Thyroid gland (tissue), 4 donors: Measurements from ENCODE around the gene ELFN1.

Source experiments
- CTCF ChIP-seq, 6 experiments: fragments of 200-600 bp in 3 of 6; fragments of 450-650 bp in 3 of 6; sonication (generic) in 3 of 6; IDR thresholded peaks; one replicate each; pipeline ENCODE4 v1.5.1; 2016 to 2019; ENCODE audit warnings: antibody characterized with exemption in 6 of 6, mild to moderate bottlenecking in 2 of 6, inconsistent platforms in 1 of 6, moderate library complexity in 1 of 6
- POLR2A ChIP-seq, 2 donors: fragments of 450-650 bp; IDR thresholded peaks; one replicate each; pipeline ENCODE4 v1.6.1; 2017; ENCODE audit warnings: antibody characterized with exemption in 2 of 2, mild to moderate bottlenecking in 2 of 2, moderate library complexity in 1 of 2

GRCh38 chr7:1708596-1709251 lies 38.6 kb downstream of the ELFN1 start:
- no peak for TF ChIP-seq CTCF (IDR thresholded peaks at IDR 0.05)
- no peak for TF ChIP-seq POLR2A (IDR thresholded peaks at IDR 0.05)
